ENCODE measurements around the gene PTPRN2.

DNA sequence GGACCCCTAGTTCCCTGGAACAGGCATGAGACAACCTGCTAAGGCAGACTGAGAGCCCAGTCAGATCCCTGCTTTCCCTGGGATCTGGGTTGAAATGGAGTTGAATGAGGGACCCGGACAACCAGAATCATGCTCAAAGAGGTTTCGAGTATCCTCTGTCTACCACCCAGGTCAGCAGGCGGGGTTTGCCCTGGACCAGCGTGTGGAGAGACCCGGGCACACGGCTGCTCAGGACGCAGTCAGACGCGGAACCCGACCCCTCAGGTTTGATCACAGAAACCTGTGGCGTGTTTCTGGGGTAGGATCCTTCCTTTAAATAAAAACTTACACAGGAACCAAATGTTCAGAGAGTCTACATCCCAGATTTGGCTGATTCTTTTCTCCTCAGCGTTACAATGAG, 330.6 kb downstream of the PTPRN2 start:
- TF ChIP-seq, protein P1, sequence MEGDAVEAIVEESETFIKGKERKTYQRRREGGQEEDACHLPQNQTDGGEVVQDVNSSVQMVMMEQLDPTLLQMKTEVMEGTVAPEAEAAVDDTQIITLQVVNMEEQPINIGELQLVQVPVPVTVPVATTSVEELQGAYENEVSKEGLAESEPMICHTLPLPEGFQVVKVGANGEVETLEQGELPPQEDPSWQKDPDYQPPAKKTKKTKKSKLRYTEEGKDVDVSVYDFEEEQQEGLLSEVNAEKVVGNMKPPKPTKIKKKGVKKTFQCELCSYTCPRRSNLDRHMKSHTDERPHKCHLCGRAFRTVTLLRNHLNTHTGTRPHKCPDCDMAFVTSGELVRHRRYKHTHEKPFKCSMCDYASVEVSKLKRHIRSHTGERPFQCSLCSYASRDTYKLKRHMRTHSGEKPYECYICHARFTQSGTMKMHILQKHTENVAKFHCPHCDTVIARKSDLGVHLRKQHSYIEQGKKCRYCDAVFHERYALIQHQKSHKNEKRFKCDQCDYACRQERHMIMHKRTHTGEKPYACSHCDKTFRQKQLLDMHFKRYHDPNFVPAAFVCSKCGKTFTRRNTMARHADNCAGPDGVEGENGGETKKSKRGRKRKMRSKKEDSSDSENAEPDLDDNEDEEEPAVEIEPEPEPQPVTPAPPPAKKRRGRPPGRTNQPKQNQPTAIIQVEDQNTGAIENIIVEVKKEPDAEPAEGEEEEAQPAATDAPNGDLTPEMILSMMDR (conservative IDR thresholded peaks at IDR 0.05 in 1 of 2, IDR thresholded peaks at IDR 0.05 in 1 of 2; ENCODE audit: low read depth in 1 of 2, low read length in 2 of 2): no peak
- no peak for TF ChIP-seq EZH2 (IDR thresholded peaks at IDR 0.05; ENCODE audit: low read length, missing control alignments)

Measured in fibroblast of lung (primary cell).